Measurements from ENCODE around the gene NXPH4. TPM values are rescaled to one million over a fixed set of nuclear protein-coding genes. Genes with fewer than 3 reads are reported as not detected.

The NXPH4 gene
- total RNA-seq, result 0.27 TPM

- intact Hi-C loops (cut with DNase I), result no loop called here
- ATAC-seq (no peak), DNase-seq (ENCODE audit: low spot score) (no peak)
Measured at GRCh38 chr12:57216014-57216911, at the start of gene NXPH4. Gene NXPH4, plus strand, starts transcription at chr12:57216794. Its CDS starts 176 bp downstream, at chr12:57216970.

GRCh38 chr12:57166971-57167371 lies 49.6 kb upstream of the NXPH4 start:
- ATAC-seq, result no peak
- intact Hi-C loops (cut with DNase I), result no loop called here
- DNase-seq (ENCODE audit: low spot score), result no peak

- DNase-seq (ENCODE audit: low spot score) (no peak), ATAC-seq (no peak)
- intact Hi-C loops (cut with DNase I), result no loop called here
Measured at GRCh38 chr12:57168058-57168457, 48.5 kb upstream of the NXPH4 start.

- DNase-seq (ENCODE audit: low spot score), result no peak
- intact Hi-C loops (cut with DNase I), result no loop called here
Measured at GRCh38 chr12:57169046-57169795, 47.4 kb upstream of the NXPH4 start.

GRCh38 chr12:57169969-57170368 lies 46.6 kb upstream of the NXPH4 start:
- intact Hi-C loops (cut with DNase I), result no loop called here
- no peak for ATAC-seq
- no peak for DNase-seq (ENCODE audit: low spot score)

More at GRCh38 chr12:57169046-57169795, 47.4 kb upstream of the NXPH4 start:
- no peak for ATAC-seq

GRCh38 chr12:57170408-57170807 lies 46.2 kb upstream of the NXPH4 start:
- ATAC-seq, result no peak
- DNase-seq (ENCODE audit: low spot score), result no peak
- intact Hi-C loops (cut with DNase I), result no loop called here

- intact Hi-C loops (cut with DNase I), result no loop called here
Measured at GRCh38 chr12:57170927-57171326, 45.7 kb upstream of the NXPH4 start.

GRCh38 chr12:57171668-57172067 lies 44.9 kb upstream of the NXPH4 start:
- DNase-seq (ENCODE audit: low spot score) (no peak), ATAC-seq (peak; percentile 42)
- intact Hi-C loops (cut with DNase I), result no loop called here

More at GRCh38 chr12:57170927-57171326, 45.7 kb upstream of the NXPH4 start:
- no peak for ATAC-seq
- DNase-seq (ENCODE audit: low spot score), result no peak

GRCh38 chr12:57173089-57173488 lies 43.5 kb upstream of the NXPH4 start:
- DNase-seq (ENCODE audit: low spot score) (no peak), ATAC-seq (no peak)
- intact Hi-C loops (cut with DNase I), result no loop called here

- DNase-seq (ENCODE audit: low spot score) (no peak), ATAC-seq (no peak)
- intact Hi-C loops (cut with DNase I), result no loop called here
Measured at GRCh38 chr12:57173683-57174082, 42.9 kb upstream of the NXPH4 start.

- ATAC-seq (peak; percentile 72), DNase-seq (ENCODE audit: low spot score) (peak; percentile 94)
- intact Hi-C loops (cut with DNase I), result loop anchor here (5.0 kb wide), 1 partner anchor 43 kb away; no protein-coding TSS in a partner anchor
Measured at GRCh38 chr12:57175428-57176138, 41.0 kb upstream of the NXPH4 start.

- ATAC-seq (no peak), DNase-seq (ENCODE audit: low spot score) (no peak)
- intact Hi-C loops (cut with DNase I), result loop anchor here (5.0 kb wide), 1 partner anchor 44 kb away; no protein-coding TSS in a partner anchor
Measured at GRCh38 chr12:57176139-57176477, 40.5 kb upstream of the NXPH4 start.

GRCh38 chr12:57176846-57177245 lies 39.7 kb upstream of the NXPH4 start:
- no peak for DNase-seq (ENCODE audit: low spot score)
- intact Hi-C loops (cut with DNase I), result loop anchor here (5.0 kb wide), 1 partner anchor 45 kb away; no protein-coding TSS in a partner anchor
- ATAC-seq, result no peak

GRCh38 chr12:57177354-57177753 lies 39.2 kb upstream of the NXPH4 start:
- ATAC-seq (no peak), DNase-seq (ENCODE audit: low spot score) (no peak)
- intact Hi-C loops (cut with DNase I), result loop anchor here (5.0 kb wide), 1 partner anchor 45 kb away; no protein-coding TSS in a partner anchor

- no peak for DNase-seq (ENCODE audit: low spot score)
- no peak for ATAC-seq
- intact Hi-C loops (cut with DNase I), result loop anchor here (5.0 kb wide), 1 partner anchor 46 kb away; no protein-coding TSS in a partner anchor
Measured at GRCh38 chr12:57178213-57178612, 38.4 kb upstream of the NXPH4 start.

GRCh38 chr12:57179331-57180086 lies 37.1 kb upstream of the NXPH4 start:
- DNase-seq (ENCODE audit: low spot score) (no peak), ATAC-seq (no peak)
- intact Hi-C loops (cut with DNase I), result loop anchor here (5.0 kb wide), 2 partner anchors 47 to 112 kb away; no protein-coding TSS in a partner anchor

- no peak for ATAC-seq
- intact Hi-C loops (cut with DNase I), result loop anchor here (5.0 kb wide), 1 partner anchor 113 kb away; no protein-coding TSS in a partner anchor
Measured at GRCh38 chr12:57180321-57180989, 36.1 kb upstream of the NXPH4 start.

GRCh38 chr12:57181072-57181471 lies 35.5 kb upstream of the NXPH4 start:
- no peak for ATAC-seq
- no peak for DNase-seq (ENCODE audit: low spot score)
- intact Hi-C loops (cut with DNase I), result loop anchor here (5.0 kb wide), 1 partner anchor 114 kb away; no protein-coding TSS in a partner anchor

More at GRCh38 chr12:57180321-57180989, 36.1 kb upstream of the NXPH4 start:
- no peak for DNase-seq (ENCODE audit: low spot score)

Data from sciatic nerve (tissue), 2 donors.